ENCODE measurements around the gene CHST6.
A peak's percentile ranks its signal among the peaks of the same experiment; 100 is the strongest.
"Not testable (repeated sequence)": the region's sequence is repeated elsewhere in the genome, so short reads cannot be mapped to it uniquely, and the experiment has no call there.

CHST6 gene

GRCh38 chr16:75452464-75453190, 42.6 kb downstream of the CHST6 start:
- Histone ChIP-seq H3K36me3 (ENCODE audit: control insufficient read depth in 2 of 2, insufficient read depth in 2 of 2, low read length in 2 of 2) (peaks cover under 1 to 31% of the 10 kb centered on the region in 2 donors), H3K4me1 (ENCODE audit: control insufficient read depth in 2 of 2, insufficient read depth in 2 of 2, low read length in 2 of 2) (peaks cover 25 to 27% of the 10 kb centered on the region in 2 donors), H3K27ac (ENCODE audit: low read depth in 2 of 2, low read length in 2 of 2) (no peak overlapping the region), H3K9ac (ENCODE audit: low read depth in 1 of 2, low read length in 2 of 2) (no peak overlapping the region), H3K9me3 (ENCODE audit: control insufficient read depth in 2 of 2, low read length in 2 of 2) (no peaks in the 10 kb centered on the region), H3K4me3 (ENCODE audit: low read length in 2 of 2) (no peak overlapping the region), H3K27me3 (ENCODE audit: control insufficient read depth in 2 of 2, insufficient read depth in 2 of 2, low read length in 2 of 2) (no peaks in the 10 kb centered on the region)

GRCh38 chr16:75446416-75446815, 48.8 kb downstream of the CHST6 start:
- H3K36me3 ChIP-seq (ENCODE audit: control insufficient read depth in 2 of 2, insufficient read depth in 2 of 2, low read length in 2 of 2): peaks cover 6 to 35% of the 10 kb centered on the region in 2 donors
- H3K27ac ChIP-seq (ENCODE audit: low read depth in 2 of 2, low read length in 2 of 2): no peak overlapping the region
- H3K4me1 ChIP-seq (ENCODE audit: control insufficient read depth in 2 of 2, insufficient read depth in 2 of 2, low read length in 2 of 2): no peaks in the 10 kb centered on the region
- no peaks in the 10 kb centered on the region for H3K27me3 ChIP-seq (ENCODE audit: control insufficient read depth in 2 of 2, insufficient read depth in 2 of 2, low read length in 2 of 2)
- H3K9ac ChIP-seq (ENCODE audit: low read depth in 1 of 2, low read length in 2 of 2): no peak overlapping the region
- no peaks in the 10 kb centered on the region for H3K9me3 ChIP-seq (ENCODE audit: control insufficient read depth in 2 of 2, low read length in 2 of 2)
- no peak overlapping the region for H3K4me3 ChIP-seq (ENCODE audit: low read length in 2 of 2)

DNA sequence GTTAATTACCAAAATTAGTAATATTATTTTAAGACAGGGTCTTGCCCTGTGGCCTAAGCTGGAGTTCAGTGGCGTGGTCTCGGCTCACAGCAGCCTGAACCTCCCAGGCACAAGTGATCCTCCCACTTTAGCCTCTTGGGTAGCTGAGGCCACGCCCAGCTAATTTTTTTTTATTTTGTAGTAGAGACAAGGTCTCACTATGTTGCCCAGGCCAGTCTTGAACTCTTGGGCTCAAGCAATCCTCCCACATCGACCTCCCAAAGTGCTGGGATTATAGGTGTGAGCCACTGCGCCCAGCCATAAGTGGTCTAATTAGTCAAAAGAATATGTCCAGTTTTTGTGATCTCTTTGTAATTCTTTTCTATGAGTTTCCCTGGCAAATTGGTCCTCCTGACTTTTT, 49.9 kb downstream of the CHST6 start:
- Histone ChIP-seq H3K27me3 (ENCODE audit: control insufficient read depth in 2 of 2, insufficient read depth in 2 of 2, low read length in 2 of 2) (no peaks in the 10 kb centered on the region), H3K4me3 (ENCODE audit: low read length in 2 of 2) (no peak overlapping the region), H3K9me3 (ENCODE audit: control insufficient read depth in 2 of 2, low read length in 2 of 2) (no peaks in the 10 kb centered on the region), H3K27ac (ENCODE audit: low read depth in 2 of 2, low read length in 2 of 2) (no peak overlapping the region), H3K36me3 (ENCODE audit: control insufficient read depth in 2 of 2, insufficient read depth in 2 of 2, low read length in 2 of 2) (peaks cover 6 to 24% of the 10 kb centered on the region in 2 donors), H3K9ac (ENCODE audit: low read depth in 1 of 2, low read length in 2 of 2) (no peak overlapping the region), H3K4me1 (ENCODE audit: control insufficient read depth in 2 of 2, insufficient read depth in 2 of 2, low read length in 2 of 2) (no peaks in the 10 kb centered on the region)

GRCh38 chr16:75443298-75443697, 51.9 kb downstream of the CHST6 start:
- Histone ChIP-seq H3K36me3 (ENCODE audit: control insufficient read depth in 2 of 2, insufficient read depth in 2 of 2, low read length in 2 of 2) (peaks cover 6 to 12% of the 10 kb centered on the region in 2 donors), H3K9me3 (ENCODE audit: control insufficient read depth in 2 of 2, low read length in 2 of 2) (no peaks in the 10 kb centered on the region), H3K4me3 (ENCODE audit: low read length in 2 of 2) (no peak overlapping the region), H3K9ac (ENCODE audit: low read depth in 1 of 2, low read length in 2 of 2) (no peak overlapping the region), H3K27me3 (ENCODE audit: control insufficient read depth in 2 of 2, insufficient read depth in 2 of 2, low read length in 2 of 2) (no peaks in the 10 kb centered on the region), H3K27ac (ENCODE audit: low read depth in 2 of 2, low read length in 2 of 2) (no peak overlapping the region), H3K4me1 (ENCODE audit: control insufficient read depth in 2 of 2, insufficient read depth in 2 of 2, low read length in 2 of 2) (no peaks in the 10 kb centered on the region)

GRCh38 chr16:75433732-75434413, 61.4 kb downstream of the CHST6 start:
- Histone ChIP-seq H3K9ac (ENCODE audit: low read depth in 1 of 2, low read length in 2 of 2) (peak overlapping the region; percentile 96 to 97), H3K27ac (ENCODE audit: low read depth in 2 of 2, low read length in 2 of 2) (peak overlapping the region; percentile 95 to 100), H3K36me3 (ENCODE audit: control insufficient read depth in 2 of 2, insufficient read depth in 2 of 2, low read length in 2 of 2) (no peaks in the 10 kb centered on the region), H3K27me3 (ENCODE audit: control insufficient read depth in 2 of 2, insufficient read depth in 2 of 2, low read length in 2 of 2) (no peaks in the 10 kb centered on the region), H3K9me3 (ENCODE audit: control insufficient read depth in 2 of 2, low read length in 2 of 2) (no peaks in the 10 kb centered on the region), H3K4me1 (ENCODE audit: control insufficient read depth in 2 of 2, insufficient read depth in 2 of 2, low read length in 2 of 2) (peaks cover 5 to 9% of the 10 kb centered on the region in 2 donors), H3K4me3 (ENCODE audit: low read length in 2 of 2) (peak overlapping the region; percentile 83 to 84)

GRCh38 chr16:75432828-75433731, 62.2 kb downstream of the CHST6 start, which contains the start of gene CFDP1:
CFDP1 (minus strand) TSS chr16:75433503; CDS start chr16:75433352, 151 bp downstream.
- Histone ChIP-seq H3K27ac (ENCODE audit: low read depth in 2 of 2, low read length in 2 of 2) (peak within 1 kb of the TSS; percentile 95 to 100), H3K9ac (ENCODE audit: low read depth in 1 of 2, low read length in 2 of 2) (peak within 1 kb of the TSS; percentile 96 to 97), H3K4me1 (ENCODE audit: control insufficient read depth in 2 of 2, insufficient read depth in 2 of 2, low read length in 2 of 2) (peaks cover 5 to 9% of the 10 kb centered on the region in 2 donors), H3K36me3 (ENCODE audit: control insufficient read depth in 2 of 2, insufficient read depth in 2 of 2, low read length in 2 of 2) (no peaks in the 10 kb centered on the region), H3K4me3 (ENCODE audit: low read length in 2 of 2) (peak within 1 kb of the TSS; percentile 83 to 84), H3K27me3 (ENCODE audit: control insufficient read depth in 2 of 2, insufficient read depth in 2 of 2, low read length in 2 of 2) (no peaks in the 10 kb centered on the region), H3K9me3 (ENCODE audit: control insufficient read depth in 2 of 2, low read length in 2 of 2) (no peaks in the 10 kb centered on the region)

GRCh38 chr16:75429621-75430403, 65.4 kb downstream of the CHST6 start:
- no peaks in the 10 kb centered on the region for H3K27me3 ChIP-seq (ENCODE audit: control insufficient read depth in 2 of 2, insufficient read depth in 2 of 2, low read length in 2 of 2)
- no peaks in the 10 kb centered on the region for H3K9me3 ChIP-seq (ENCODE audit: control insufficient read depth in 2 of 2, low read length in 2 of 2)
- H3K36me3 ChIP-seq (ENCODE audit: control insufficient read depth in 2 of 2, insufficient read depth in 2 of 2, low read length in 2 of 2): no peaks in the 10 kb centered on the region
- no peak overlapping the region for H3K4me3 ChIP-seq (ENCODE audit: low read length in 2 of 2)
- H3K4me1 ChIP-seq (ENCODE audit: control insufficient read depth in 2 of 2, insufficient read depth in 2 of 2, low read length in 2 of 2): peaks cover 5 to 9% of the 10 kb centered on the region in 2 donors
- H3K9ac ChIP-seq (ENCODE audit: low read depth in 1 of 2, low read length in 2 of 2): no peak overlapping the region
- H3K27ac ChIP-seq (ENCODE audit: low read depth in 2 of 2, low read length in 2 of 2): no peak overlapping the region

DNA sequence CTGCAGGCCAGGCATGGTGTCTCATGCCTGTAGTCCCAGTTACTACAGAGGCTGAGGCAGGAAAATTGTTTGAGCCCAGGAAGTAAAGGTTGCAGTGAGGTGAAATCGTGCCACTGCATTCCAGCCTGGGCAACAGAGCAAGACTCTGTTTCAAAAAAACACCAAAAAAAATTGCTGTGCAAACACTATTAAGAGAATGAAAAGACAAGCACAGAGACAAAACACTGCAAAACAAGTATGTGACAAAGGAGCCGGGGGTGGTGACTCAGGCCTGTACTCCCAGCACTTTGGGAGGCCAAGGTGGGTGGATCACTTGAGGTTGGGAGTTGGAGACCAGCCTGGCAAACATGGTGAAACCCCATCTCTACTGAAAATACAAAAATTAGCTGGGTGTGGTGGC, 68.7 kb downstream of the CHST6 start:
- H3K36me3 ChIP-seq (ENCODE audit: control insufficient read depth in 2 of 2, insufficient read depth in 2 of 2, low read length in 2 of 2); H3K4me1 ChIP-seq (ENCODE audit: control insufficient read depth in 2 of 2, insufficient read depth in 2 of 2, low read length in 2 of 2); H3K27ac ChIP-seq (ENCODE audit: low read depth in 2 of 2, low read length in 2 of 2); H3K9ac ChIP-seq (ENCODE audit: low read depth in 1 of 2, low read length in 2 of 2); H3K9me3 ChIP-seq (ENCODE audit: control insufficient read depth in 2 of 2, low read length in 2 of 2); H3K4me3 ChIP-seq (ENCODE audit: low read length in 2 of 2); H3K27me3 ChIP-seq (ENCODE audit: control insufficient read depth in 2 of 2, insufficient read depth in 2 of 2, low read length in 2 of 2): not testable (repeated sequence)

GRCh38 chr16:75424105-75424762, 71.0 kb downstream of the CHST6 start:
- H3K9ac ChIP-seq (ENCODE audit: low read depth in 1 of 2, low read length in 2 of 2); H3K27ac ChIP-seq (ENCODE audit: low read depth in 2 of 2, low read length in 2 of 2); H3K27me3 ChIP-seq (ENCODE audit: control insufficient read depth in 2 of 2, insufficient read depth in 2 of 2, low read length in 2 of 2); H3K4me1 ChIP-seq (ENCODE audit: control insufficient read depth in 2 of 2, insufficient read depth in 2 of 2, low read length in 2 of 2); H3K4me3 ChIP-seq (ENCODE audit: low read length in 2 of 2); H3K36me3 ChIP-seq (ENCODE audit: control insufficient read depth in 2 of 2, insufficient read depth in 2 of 2, low read length in 2 of 2); H3K9me3 ChIP-seq (ENCODE audit: control insufficient read depth in 2 of 2, low read length in 2 of 2): not testable (repeated sequence)
